ENCODE data around the gene HCCS. TPM values are rescaled to one million over a fixed set of nuclear protein-coding genes. Genes with fewer than 3 reads are reported as not detected.

The HCCS gene
- total RNA-seq, 2 experiments from 2014 or later, result 16.4 to 17.2 TPM

Other genes with a start within 250 kb of the HCCS start
- gene AMELX, start 182.1 kb downstream of the HCCS start, total RNA-seq, result not detected

Measured in activated CD4-positive, alpha-beta T cell treated with anti-CD3 and anti-CD28 coated beads, Interleukin-2, amount 10 ng/mL, durations not matched to agents 7 days and 5 days (primary cell).